Activated CD8-positive, alpha-beta memory T cell treated with anti-CD3 and anti-CD28 coated beads, Interleukin-2, amount 10 ng/mL, durations not matched to agents 7 days and 5 days (primary cell): ENCODE data around the gene ZNF808. TPM values are rescaled to one million over a fixed set of nuclear protein-coding genes. Genes with fewer than 3 reads are reported as not detected.
A peak's percentile ranks its signal among the peaks of the same experiment; 100 is the strongest.
"Not testable (repeated sequence)": the region's sequence is repeated elsewhere in the genome, so short reads cannot be mapped to it uniquely, and the experiment has no call there.

Experiments used
- ATAC-seq: fragments of 150-1000 bp; cut with Tn5 transposase; one replicate; pipeline ENCODE4 v1.10.0; 2021; ENCODE audit warnings: moderate library complexity
- CTCF ChIA-PET: fragments of 350-600 bp; sonication (Branson Sonifier 250); formaldehyde crosslinking; loops from one replicate; lab custom pipeline; 2021; ENCODE audit warnings: antibody characterized with exemption; lab: Charles Lee
- DNase-seq: peaks from one replicate; pipeline ENCODE4 v3.0.0-alpha.2; 2020
- H3K27ac Mint-ChIP-seq: one replicate; pipeline ENCODE4 v1.8.0; 2021; ENCODE audit warnings: mild to moderate bottlenecking, mixed read lengths
- H3K27me3 Mint-ChIP-seq: one replicate; pipeline ENCODE4 v1.8.0; 2021; ENCODE audit warnings: mixed read lengths
- H3K36me3 Mint-ChIP-seq: one replicate; pipeline ENCODE4 v1.8.0; 2021; ENCODE audit warnings: mild to moderate bottlenecking, mixed read lengths
- H3K4me1 Mint-ChIP-seq: one replicate; pipeline ENCODE4 v1.8.0; 2021; ENCODE audit warnings: mixed read lengths
- H3K4me3 Mint-ChIP-seq: one replicate; pipeline ENCODE4 v1.8.0; 2021; ENCODE audit warnings: mild to moderate bottlenecking, moderate library complexity, mixed read lengths
- H3K9me3 Mint-ChIP-seq: one replicate; pipeline ENCODE4 v1.8.0; 2022; ENCODE audit warnings: low read depth, mixed read lengths
- total RNA-seq, 2 experiments: library from RNA; stranded (reverse); gene quantifications; one replicate each; pipeline ENCODE4 v1.2.3, GENCODE V29; 2021

The ZNF808 gene
- total RNA-seq, 2 experiments from 2014 or later, result 33.9 to 45.1 TPM

GRCh38 chr19:52585604-52586003 is 58.1 kb downstream of the ZNF808 start:
- no peak for DNase-seq
- peaks cover 34% of the 10 kb centered on the region for H3K9me3 Mint-ChIP-seq

DNA sequence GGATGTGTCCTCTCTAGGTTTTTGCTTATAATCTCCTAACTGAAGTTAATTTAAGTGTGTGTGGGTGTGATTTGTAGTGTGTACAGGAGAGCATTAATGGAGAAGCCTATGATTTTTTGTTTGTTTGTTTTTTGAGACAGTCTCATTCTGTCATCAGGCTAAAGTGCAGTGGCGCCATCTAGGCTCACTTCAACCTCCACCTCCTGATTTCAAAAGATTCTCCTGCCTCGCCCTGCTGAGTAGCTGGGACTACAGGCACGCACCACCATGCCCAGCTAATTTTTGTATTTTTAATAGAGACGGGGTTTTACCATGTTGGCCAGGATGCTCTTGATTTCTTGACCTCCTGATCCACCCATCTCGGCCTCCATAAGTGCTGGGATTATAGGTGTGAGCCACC is 63.3 kb downstream of the ZNF808 start:
- CTCF ChIA-PET, result no interaction called here
- peaks cover 21% of the 10 kb centered on the region for H3K9me3 Mint-ChIP-seq
- DNase-seq, result no peak
- H3K27me3 Mint-ChIP-seq, result no peaks in the 10 kb centered on the region
- H3K4me1 Mint-ChIP-seq, result no peaks in the 10 kb centered on the region
- H3K4me3 Mint-ChIP-seq, result no peak overlapping the region
- no peak overlapping the region for H3K27ac Mint-ChIP-seq
- peaks cover 76% of the 10 kb centered on the region for H3K36me3 Mint-ChIP-seq
- ATAC-seq, result no peak

More at GRCh38 chr19:52585604-52586003, 58.1 kb downstream of the ZNF808 start:
- CTCF ChIA-PET, result no interaction called here
- H3K4me1 Mint-ChIP-seq, result no peaks in the 10 kb centered on the region
- no peak overlapping the region for H3K4me3 Mint-ChIP-seq
- no peak overlapping the region for H3K27ac Mint-ChIP-seq
- no peak for ATAC-seq
- H3K27me3 Mint-ChIP-seq, result no peaks in the 10 kb centered on the region
- peaks cover 86% of the 10 kb centered on the region for H3K36me3 Mint-ChIP-seq

GRCh38 chr19:52592301-52592700 is 64.8 kb downstream of the ZNF808 start:
- DNase-seq (no peak), ATAC-seq (no peak)
- no peaks in the 10 kb centered on the region for H3K27me3 Mint-ChIP-seq
- H3K27ac Mint-ChIP-seq, result no peak overlapping the region
- CTCF ChIA-PET, result no interaction called here
- H3K4me3 Mint-ChIP-seq, result no peak overlapping the region
- peaks cover 33% of the 10 kb centered on the region for H3K9me3 Mint-ChIP-seq
- H3K4me1 Mint-ChIP-seq, result no peaks in the 10 kb centered on the region
- peaks cover 79% of the 10 kb centered on the region for H3K36me3 Mint-ChIP-seq

DNA sequence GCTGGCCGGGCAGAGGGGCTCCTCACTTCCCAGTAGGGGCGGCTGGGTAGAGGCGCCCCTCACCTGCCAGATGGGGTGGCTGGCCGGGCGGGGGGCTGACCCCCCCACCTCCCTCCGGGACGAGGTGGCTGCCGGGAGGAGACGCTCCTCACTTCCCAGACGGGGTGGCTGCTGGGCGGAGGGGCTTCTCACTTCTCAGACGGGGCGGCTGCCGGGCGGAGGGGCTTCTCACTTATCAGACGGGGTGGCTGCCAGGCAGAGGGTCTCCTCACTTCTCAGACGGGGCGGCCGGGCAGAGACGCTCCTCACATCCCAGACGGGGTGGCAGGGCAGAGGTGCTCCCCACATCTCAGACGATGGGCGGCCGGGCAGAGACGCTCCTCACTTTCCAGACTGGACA is 66.0 kb downstream of the ZNF808 start:
- ATAC-seq, H3K27me3 Mint-ChIP-seq, H3K4me1 Mint-ChIP-seq, CTCF ChIA-PET, DNase-seq, H3K27ac Mint-ChIP-seq, H3K4me3 Mint-ChIP-seq: not testable (repeated sequence)
- Mint-ChIP-seq H3K9me3 (peaks cover 34% of the 10 kb centered on the region), H3K36me3 (peaks cover 76% of the 10 kb centered on the region)

DNA sequence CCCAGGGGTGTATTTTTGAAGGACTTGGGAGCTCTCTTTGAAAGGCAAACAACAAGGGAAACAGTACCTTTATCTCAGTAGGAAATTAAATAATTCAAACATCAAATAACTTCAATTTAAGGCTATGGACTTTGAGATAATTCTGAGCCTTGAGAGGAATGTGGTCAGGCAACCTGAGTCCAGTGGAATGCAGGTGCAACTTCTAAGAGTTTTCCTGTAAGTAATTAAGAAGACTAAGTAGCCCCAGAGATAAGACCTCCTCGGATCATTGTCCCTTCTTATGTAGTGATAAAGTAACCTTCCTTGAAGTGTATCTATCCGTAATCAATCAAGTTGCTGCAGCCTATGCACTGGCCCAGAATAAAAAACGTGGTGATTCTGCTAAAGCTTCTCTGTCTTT is 71.8 kb downstream of the ZNF808 start:
- CTCF ChIA-PET, result no interaction called here
- ATAC-seq, result no peak
- peaks cover 18% of the 10 kb centered on the region for H3K4me1 Mint-ChIP-seq
- H3K27ac Mint-ChIP-seq, result no peak overlapping the region
- H3K4me3 Mint-ChIP-seq, result no peak overlapping the region
- no peaks in the 10 kb centered on the region for H3K27me3 Mint-ChIP-seq
- peaks cover 34% of the 10 kb centered on the region for H3K9me3 Mint-ChIP-seq
- no peak for DNase-seq
- peaks cover 62% of the 10 kb centered on the region for H3K36me3 Mint-ChIP-seq

DNA sequence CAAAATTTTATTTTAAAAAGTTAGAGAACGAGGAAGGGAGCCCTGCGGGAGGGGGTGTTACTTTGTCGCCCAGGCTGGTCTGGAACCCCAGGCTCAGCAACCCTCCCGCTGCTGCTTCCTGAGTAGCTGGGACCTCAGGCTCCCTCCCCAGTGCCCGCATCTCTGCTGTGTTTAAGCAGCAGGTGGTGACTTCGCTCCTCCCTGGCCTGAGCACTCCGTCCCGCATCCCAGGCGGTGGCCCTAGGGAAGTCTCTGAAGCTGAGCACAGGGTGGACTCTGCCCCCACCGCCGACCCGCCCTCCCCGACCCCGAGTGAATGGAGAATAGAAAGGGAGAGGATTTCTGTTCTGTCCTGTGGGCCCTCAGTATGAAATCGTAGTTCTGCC is 73.2 kb downstream of the ZNF808 start:
- H3K9me3 Mint-ChIP-seq, result peaks cover 35% of the 10 kb centered on the region
- peak overlapping the region; percentile 71 for H3K27ac Mint-ChIP-seq
- CTCF ChIA-PET, result no interaction called here
- DNase-seq (peak; percentile 42), ATAC-seq (peak; percentile 22)
- H3K4me3 Mint-ChIP-seq, result peak overlapping the region; percentile 80
- H3K4me1 Mint-ChIP-seq, result peaks cover 20% of the 10 kb centered on the region
- no peaks in the 10 kb centered on the region for H3K27me3 Mint-ChIP-seq
- peaks cover 57% of the 10 kb centered on the region for H3K36me3 Mint-ChIP-seq

DNA sequence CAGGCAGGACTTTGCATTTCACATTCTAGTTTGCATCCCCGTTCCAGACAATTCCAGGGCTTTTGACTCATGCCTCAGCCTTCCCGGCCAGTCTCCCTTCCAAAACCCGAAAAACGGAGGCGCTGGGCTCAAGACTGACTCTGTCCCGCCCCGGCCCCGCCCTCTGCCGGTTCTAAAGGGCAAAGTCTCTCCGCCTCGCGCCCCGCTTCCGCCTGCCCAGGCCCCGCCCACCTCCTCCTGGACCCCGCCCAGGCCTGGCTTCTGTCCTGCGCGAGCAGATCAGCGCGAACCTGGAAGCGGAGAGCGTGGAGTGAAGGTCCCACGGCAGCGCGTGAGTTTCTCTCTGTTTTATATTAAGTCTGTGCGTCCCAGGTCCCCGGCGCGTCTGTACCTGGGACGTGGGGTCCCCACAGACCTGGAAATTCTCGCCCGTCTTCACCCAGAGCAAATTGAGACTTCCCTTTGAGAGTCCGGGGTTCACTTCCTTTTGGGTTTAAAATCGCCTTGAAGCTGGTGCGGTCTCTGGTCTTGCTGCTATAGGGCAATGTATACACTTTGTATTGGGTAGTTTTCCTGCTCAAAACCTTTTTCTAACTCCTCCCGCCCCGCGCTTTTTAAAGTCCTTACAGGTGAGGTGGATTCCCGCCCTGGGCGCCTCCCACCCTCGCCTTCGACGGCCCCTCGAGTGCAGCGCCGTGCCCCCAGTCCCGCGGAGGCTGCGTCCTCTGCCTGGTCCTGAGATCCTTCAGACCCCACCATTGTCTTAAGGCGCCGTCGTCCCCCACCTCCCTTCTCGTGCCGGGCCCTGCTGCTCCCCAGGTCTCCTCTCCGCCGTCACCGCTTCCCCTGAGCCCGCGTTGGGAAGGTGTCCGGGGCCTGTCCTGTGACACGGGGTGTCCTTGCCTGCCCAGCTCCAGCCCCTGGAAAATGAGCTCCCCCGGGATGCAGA is 73.8 kb downstream of the ZNF808 start:
- peak; percentile 99 for ATAC-seq
- CTCF ChIA-PET, result interaction anchor here (0.8 kb wide), 1 partner anchor 182 kb away, joined by 3 read pairs; no protein-coding TSS in a partner anchor
- Mint-ChIP-seq H3K4me3 (peak overlapping the region; percentile 80), H3K36me3 (peaks cover 56% of the 10 kb centered on the region), H3K27ac (peak overlapping the region; percentile 71), H3K9me3 (peaks cover 35% of the 10 kb centered on the region), H3K27me3 (no peaks in the 10 kb centered on the region), H3K4me1 (peaks cover 26% of the 10 kb centered on the region)
- peak; percentile 95 for DNase-seq

GRCh38 chr19:52601974-52602366 is 74.5 kb downstream of the ZNF808 start:
- peak overlapping the region; percentile 80 for H3K4me3 Mint-ChIP-seq
- not testable (repeated sequence) for H3K27me3 Mint-ChIP-seq, ATAC-seq, DNase-seq
- H3K36me3 Mint-ChIP-seq, result peaks cover 56% of the 10 kb centered on the region
- CTCF ChIA-PET, result interaction anchor here (0.6 to 0.8 kb wide), 2 partner anchors 182 to 651 kb away, joined by 3 to 4 read pairs; no protein-coding TSS in a partner anchor
- H3K27ac Mint-ChIP-seq, result peak overlapping the region; percentile 71
- H3K4me1 Mint-ChIP-seq, result peaks cover 28% of the 10 kb centered on the region
- H3K9me3 Mint-ChIP-seq, result peaks cover 31% of the 10 kb centered on the region

GRCh38 chr19:52602941-52603340 is 75.5 kb downstream of the ZNF808 start:
- DNase-seq, result no peak
- no peak overlapping the region for H3K27ac Mint-ChIP-seq
- no peak overlapping the region for H3K4me3 Mint-ChIP-seq
- no peak for ATAC-seq
- peaks cover 54% of the 10 kb centered on the region for H3K36me3 Mint-ChIP-seq
- CTCF ChIA-PET, result no interaction called here
- H3K27me3 Mint-ChIP-seq, result no peaks in the 10 kb centered on the region
- H3K4me1 Mint-ChIP-seq, result peaks cover 28% of the 10 kb centered on the region
- H3K9me3 Mint-ChIP-seq, result peaks cover 26% of the 10 kb centered on the region

GRCh38 chr19:52603558-52604207 is 76.2 kb downstream of the ZNF808 start:
- CTCF ChIA-PET, result interaction anchor here (0.7 kb wide), 1 partner anchor 112 kb away, joined by 4 read pairs; no protein-coding TSS in a partner anchor
- DNase-seq (no peak), ATAC-seq (no peak)
- no peak overlapping the region for H3K4me3 Mint-ChIP-seq
- H3K4me1 Mint-ChIP-seq, result peaks cover 28% of the 10 kb centered on the region
- peaks cover 30% of the 10 kb centered on the region for H3K9me3 Mint-ChIP-seq
- no peak overlapping the region for H3K27ac Mint-ChIP-seq
- peaks cover 58% of the 10 kb centered on the region for H3K36me3 Mint-ChIP-seq
- H3K27me3 Mint-ChIP-seq, result no peaks in the 10 kb centered on the region

Other genes starting within 250 kb of the ZNF808 start
- gene ZNF480, start 230.5 kb upstream of the ZNF808 start, total RNA-seq, result 10 to 100 TPM; 10.6 to 14.3 TPM
- gene ZNF610, start 191.4 kb upstream of the ZNF808 start, total RNA-seq, result 1 to 10 TPM; 1.4 to 2.0 TPM
- 10 to 100 TPM; 11.9 to 18.8 TPM for gene ZNF880, start 157.7 kb upstream of the ZNF808 start, total RNA-seq
- 10 to 100 TPM; 11.7 to 15.0 TPM for gene ZNF528, start 129.8 kb upstream of the ZNF808 start, total RNA-seq
- gene ZNF534, start 98.5 kb upstream of the ZNF808 start, total RNA-seq, result not detected
- 1 to 10 TPM; 1.8 to 1.9 TPM for gene ZNF578, start 74.1 kb upstream of the ZNF808 start, total RNA-seq
- 10 to 100 TPM; 20.4 to 30.6 TPM for gene ZNF701, start 42.6 kb downstream of the ZNF808 start, total RNA-seq
- 10 to 100 TPM; 32.0 to 64.2 TPM for gene ZNF83, start 110.7 kb downstream of the ZNF808 start, total RNA-seq
- gene ZNF611, start 207.4 kb downstream of the ZNF808 start, total RNA-seq, result 10 to 100 TPM; 30.7 to 32.1 TPM